IPS-NIHi11 (cell line): ENCODE results near the gene BSN.

Experiments used
- DNase-seq: peaks from one replicate; pipeline ENCODE4 v3.0.0; 2012; ENCODE audit warnings: mixed read lengths, low spot score

BSN gene

DNA sequence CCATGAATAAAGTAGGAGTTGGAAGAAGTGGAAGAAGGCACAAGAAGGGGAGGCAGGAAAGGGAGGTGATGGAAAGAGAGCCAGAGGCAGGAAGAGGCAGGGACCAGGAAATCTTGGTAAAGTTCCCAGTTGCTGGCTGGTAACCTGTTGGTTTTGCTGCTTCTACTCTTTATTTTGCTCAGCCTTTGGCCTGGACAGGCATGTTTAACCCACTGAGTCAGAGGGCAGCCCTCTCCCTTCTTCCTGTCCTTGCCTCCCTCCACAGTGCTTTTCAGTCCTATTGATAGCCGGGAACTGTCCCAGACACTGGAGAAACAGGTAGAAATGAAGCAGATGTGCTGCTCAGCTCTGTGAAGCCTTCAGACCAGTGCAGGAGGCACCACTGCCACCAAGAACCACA is 76.5 kb downstream of the BSN start:
- DNase-seq, result no peak

DNA sequence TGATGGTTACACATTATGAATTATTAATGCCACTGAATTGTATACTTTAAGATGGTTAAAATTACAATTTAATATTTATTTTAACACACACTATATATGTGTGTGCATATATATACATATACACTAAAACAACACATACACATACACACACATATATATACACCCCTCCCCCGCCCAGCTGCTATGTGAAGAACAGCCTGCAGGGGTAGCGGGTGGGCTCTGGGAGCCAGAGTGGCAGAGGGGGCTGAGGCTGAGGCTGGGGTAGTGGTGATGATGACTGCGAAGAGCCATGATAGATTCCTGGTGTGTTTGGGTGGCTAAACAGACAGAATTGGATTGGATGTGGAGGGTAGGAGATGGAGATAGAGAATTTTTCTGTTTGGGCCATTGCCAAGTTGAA is 80.5 kb downstream of the BSN start:
- DNase-seq, result peak; percentile 47

DNA sequence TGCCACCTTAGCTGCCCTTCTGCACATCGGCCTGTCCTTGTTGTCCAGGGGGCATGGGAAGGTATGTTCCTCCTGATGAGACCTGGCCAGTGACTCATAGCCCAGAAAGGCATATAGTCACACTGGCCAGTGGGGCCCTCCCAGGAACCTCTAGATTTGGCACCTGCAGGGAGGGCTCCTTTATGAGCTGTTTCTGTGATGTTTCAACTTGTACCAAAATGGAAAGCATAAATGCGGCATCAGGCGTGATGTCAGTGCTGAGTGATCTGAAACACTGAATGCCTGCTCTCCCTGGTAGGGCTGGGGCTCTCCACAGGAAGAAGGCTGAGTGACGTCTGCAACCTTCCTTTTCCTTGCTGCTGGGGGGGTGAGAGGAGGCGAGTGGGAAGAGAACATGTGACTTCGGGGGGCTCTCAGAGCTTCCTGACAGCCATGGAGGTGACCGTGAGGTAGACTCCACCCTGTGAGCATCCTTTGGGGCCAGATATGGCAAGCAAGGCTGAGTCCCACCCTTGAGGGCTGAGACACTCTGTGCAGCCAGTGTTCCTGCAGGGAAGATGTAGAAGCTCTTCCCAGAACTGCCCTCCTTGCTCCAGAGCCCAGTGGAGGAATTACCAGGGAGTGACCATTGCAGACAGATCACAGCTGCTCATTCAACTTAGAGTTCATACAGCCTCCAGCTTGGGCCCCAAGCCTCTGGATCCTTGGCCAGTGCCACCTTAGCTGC is 82.8 kb downstream of the BSN start:
- DNase-seq, result no peak

DNA sequence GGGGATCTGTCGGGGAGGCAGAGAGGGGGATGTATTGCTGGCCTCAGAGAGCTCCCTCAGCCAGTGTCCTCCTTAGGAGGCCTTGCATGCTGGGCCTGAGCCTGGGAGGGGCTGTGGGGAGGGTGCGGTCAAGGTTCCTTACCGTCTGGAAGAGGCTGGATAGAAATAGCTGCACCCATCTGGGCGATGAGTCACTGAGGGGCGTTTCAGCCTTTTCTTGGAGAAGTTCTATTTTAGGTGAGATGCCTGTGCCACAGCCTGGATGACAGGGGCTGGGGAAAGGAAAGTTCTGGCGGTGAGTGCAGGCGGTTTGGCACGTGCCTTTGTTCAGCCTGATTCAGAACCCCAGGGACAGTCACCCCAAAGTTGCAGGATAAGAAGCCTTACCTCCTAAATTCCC is 84.2 kb downstream of the BSN start:
- DNase-seq, result no peak

DNA sequence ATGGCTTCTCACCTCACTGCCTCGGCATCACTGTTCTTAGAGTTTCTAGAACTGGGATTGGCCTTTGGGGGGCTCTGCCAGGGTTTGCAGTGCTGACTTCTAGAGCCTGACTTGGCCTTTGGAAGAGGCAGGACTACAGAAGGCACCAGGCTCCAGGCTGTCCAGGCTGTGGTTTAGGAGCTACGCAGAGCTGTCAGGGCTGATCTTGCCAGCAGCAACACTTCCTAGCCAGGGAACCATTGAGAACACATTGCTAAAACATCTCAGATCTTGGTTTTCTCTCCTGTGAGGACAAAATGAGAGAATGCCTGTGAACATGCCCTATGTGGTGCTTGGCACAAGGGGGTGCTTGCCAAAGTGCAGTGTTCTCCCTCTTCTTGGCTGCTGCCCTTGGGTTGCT is 85.3 kb downstream of the BSN start:
- DNase-seq, result no peak

DNA sequence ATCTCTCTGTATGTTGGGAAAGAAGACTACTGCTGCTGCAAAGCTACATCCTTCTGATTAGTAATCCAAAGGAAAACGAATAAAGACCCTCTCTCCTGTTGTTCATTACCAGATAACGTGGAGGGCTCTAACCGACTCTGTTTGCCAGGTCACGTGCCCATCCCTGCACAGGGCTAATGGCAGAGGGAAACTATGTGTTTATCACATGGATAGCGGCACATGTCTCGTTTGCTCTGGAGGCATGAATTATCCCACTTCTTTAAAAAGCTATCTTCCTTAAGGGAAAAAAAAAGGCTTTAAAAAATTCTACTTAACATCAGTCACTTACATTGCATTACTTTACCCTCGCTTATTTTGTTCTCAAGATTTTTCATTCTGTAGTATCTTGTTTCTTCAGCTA is 87.0 kb downstream of the BSN start:
- no peak for DNase-seq

DNA sequence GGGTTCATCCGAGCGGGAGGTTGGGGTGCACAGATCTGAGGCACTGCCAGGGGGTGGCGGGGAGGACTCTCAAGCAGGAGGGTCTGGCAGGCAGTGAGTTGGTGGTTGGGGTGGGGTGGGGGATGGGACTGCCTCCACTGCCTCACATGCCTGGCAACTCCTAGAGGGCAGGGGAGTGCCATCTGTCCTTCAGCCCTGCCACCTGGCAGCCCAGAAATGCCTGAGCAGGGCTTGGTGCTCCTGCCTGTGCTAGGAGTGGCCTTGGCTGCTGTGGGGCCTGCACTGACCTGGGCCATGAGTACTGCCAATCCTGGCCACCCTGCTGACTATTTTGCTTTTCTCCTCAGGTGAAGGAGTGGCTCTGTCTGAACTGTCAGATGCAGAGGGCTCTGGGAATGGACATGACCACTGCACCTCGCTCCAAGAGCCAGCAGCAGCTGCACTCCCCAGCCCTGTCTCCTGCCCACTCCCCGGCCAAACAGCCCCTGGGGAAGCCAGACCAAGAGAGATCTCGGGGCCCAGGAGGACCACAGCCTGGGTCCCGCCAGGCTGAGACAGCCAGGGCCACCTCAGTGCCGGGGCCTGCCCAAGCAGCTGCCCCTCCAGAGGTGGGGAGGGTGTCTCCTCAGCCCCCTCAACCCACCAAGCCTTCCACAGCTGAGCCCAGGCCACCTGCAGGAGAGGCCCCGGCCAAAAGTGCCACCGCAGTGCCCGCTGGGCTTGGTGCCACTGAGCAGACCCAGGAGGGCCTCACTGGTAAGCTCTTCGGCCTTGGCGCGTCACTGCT is 87.8 kb downstream of the BSN start:
- no peak for DNase-seq

DNA sequence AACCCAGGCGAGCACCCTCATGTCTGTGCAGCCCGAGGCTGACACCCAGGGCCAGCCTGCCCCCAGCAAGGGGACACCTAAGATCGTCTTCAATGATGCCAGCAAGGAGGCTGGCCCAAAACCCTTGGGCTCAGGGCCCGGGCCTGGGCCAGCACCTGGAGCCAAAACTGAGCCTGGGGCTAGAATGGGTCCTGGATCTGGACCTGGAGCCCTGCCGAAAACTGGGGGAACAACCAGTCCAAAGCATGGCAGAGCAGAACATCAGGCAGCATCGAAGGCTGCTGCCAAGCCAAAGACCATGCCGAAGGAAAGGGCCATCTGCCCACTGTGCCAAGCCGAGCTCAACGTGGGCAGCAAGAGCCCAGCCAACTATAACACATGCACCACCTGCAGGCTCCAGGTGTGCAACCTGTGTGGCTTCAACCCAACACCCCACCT is 88.5 kb downstream of the BSN start:
- DNase-seq, result no peak

DNA sequence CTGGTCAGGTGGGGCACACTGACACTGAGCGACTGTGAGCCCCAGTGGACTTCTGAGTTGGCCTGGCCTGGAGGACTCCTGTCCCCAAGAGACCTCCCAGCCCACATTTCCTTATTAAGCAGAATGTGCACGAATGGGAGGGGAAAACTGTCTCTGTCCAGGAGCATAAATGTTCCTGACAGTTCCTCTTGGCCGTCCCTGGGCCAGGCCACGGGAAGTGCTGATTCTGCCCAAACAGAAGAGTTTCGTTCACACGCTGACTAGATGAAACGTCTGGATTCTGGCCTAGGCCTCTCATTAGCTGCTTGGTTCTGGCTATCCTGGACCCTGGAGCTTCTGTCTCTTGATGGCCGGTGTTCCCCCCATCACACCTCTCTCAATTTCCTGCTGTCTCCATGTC is 90.4 kb downstream of the BSN start:
- DNase-seq, result no peak

DNA sequence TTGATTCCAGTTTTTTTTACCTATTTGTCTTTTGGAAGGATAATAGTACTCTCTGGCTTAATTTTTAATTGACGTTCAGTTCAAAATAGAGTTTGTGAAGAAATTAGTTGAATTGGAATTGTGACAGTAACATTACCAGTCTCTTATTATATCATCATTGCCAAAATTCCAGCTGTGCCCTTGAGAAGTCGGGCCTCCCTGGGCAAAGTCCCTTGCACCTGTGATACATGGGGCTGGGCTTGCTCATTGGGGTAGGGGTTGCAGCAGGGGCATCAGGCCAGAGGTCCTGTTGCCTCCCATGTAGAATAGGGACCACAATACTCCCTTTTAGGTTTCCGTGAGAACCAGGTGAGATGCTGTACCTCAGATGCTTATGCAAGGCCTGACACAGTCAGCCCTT is 92.0 kb downstream of the BSN start:
- DNase-seq, result no peak

DNA sequence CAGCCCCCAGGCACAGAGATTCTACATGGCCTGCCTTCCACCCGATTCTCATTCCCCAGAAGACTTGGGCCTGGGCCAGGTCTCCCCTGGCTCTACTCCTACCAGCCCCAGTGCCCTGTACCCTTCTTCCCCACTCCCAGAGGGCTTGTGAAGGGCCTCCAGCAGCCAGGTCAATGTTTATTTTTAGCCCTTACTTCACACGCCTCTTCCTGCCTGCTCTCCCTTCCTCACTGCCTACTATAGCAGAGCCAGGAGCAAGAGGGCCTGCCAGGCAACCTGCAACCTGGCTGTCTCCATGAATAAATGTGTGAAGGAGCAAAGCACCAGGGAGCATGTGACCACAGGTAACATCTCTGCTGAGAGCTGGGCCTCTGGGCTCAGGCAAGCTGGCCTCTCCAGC is 93.5 kb downstream of the BSN start:
- no peak for DNase-seq

DNA sequence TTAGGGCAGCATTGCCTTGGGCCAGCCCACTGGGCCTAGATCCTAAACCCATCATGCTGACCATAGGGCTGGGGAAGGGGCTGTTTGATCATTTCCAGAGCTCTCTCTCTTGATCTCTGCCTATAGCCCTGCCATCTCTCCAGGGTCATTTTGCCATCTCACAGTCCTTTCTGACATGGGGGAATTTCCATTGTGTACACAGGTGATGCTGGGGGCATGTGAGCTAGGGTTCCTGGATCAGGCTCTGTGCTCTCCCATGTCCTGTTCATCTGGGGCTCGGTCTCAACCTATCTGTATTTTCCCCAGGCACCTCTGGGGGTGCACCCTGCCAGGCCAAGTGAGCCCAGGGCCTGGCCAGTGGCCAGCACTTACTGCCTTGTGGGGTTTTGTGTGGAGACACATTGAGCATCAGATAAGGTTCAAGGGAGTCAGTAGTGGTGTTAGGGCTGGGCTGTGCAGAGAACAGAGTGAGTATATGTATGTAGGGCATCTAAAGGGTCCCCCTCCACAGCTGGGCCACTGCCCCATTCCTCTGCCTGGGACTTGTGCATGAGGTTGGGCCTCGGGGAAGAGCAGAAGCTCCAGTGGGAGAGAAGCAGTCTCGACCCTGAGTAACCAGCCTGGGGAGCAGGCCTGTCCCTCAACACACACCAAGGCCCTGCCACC is 94.2 kb downstream of the BSN start:
- DNase-seq, result no peak

DNA sequence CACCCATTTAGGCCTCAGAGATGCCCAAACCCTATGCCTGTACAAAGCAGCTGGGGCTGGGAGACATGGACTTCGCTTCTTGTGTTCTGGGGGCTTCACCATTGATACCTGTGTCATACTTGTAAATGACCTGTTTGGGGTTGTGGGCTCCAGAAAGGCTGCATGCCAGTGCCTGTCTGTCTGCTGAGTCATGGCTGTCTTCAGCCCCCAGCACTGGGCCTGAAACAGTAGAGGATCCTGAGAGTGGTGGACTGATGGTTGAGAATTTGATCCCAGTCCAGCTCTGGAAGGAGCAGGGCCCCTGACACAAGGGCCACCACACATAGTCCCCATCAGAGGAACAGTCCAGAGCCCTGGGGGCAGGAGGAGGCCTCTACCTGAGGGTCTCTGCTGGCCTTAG is 95.3 kb downstream of the BSN start:
- DNase-seq, result no peak

DNA sequence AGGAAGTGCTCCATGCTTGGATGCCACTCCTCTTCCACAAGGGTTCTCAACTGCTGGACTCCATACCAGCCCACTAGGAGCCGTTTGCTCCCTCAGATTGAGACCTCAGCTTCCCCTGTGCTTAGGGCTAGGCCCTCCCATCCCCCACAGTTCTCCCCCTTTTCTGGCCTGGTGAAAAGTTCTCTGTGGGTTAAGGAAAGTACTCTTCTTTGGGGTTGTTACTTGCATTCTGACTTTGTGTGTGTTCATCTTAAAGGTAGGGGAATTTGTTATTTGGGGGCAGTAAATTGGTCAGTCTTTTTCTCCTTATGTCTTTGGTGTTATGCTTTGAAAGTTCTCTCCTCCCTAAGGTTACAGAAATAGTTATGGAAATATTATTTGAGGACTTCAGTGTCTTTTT is 95.9 kb downstream of the BSN start:
- no peak for DNase-seq

DNA sequence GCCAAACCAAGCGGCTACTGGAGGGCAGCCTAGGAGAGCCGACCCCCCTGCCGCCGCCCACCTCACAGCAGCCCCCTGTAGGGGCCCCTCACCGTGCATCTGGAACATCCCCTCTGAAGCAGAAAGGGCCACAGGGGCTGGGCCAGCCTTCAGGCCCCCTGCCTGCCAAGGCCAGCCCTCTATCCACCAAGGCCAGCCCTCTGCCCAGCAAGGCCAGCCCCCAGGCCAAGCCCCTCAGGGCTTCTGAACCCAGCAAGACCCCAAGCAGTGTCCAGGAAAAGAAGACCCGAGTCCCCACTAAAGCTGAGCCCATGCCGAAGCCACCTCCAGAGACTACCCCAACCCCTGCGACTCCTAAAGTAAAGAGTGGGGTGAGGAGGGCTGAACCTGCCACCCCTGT is 96.4 kb downstream of the BSN start:
- DNase-seq, result no peak

DNA sequence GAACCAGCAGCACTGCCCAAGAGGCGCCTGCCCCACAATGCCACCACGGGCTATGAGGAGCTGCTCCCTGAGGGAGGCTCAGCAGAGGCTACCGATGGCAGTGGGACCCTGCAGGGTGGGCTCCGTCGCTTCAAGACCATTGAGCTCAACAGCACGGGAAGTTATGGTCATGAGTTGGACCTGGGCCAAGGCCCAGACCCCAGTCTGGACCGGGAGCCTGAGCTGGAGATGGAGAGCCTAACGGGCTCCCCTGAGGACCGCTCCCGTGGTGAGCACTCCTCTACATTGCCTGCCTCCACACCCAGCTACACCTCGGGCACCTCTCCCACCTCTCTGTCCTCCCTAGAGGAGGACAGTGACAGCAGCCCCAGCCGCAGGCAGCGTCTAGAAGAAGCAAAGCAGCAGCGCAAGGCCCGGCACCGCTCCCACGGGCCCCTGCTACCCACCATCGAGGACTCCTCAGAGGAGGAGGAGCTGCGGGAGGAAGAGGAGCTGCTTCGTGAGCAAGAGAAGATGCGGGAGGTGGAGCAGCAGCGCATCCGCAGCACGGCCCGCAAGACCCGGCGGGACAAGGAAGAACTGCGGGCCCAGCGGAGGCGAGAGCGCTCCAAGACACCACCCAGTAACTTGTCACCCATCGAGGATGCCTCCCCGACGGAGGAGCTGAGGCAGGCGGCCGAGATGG is 98.1 kb downstream of the BSN start:
- DNase-seq, result no peak

DNA sequence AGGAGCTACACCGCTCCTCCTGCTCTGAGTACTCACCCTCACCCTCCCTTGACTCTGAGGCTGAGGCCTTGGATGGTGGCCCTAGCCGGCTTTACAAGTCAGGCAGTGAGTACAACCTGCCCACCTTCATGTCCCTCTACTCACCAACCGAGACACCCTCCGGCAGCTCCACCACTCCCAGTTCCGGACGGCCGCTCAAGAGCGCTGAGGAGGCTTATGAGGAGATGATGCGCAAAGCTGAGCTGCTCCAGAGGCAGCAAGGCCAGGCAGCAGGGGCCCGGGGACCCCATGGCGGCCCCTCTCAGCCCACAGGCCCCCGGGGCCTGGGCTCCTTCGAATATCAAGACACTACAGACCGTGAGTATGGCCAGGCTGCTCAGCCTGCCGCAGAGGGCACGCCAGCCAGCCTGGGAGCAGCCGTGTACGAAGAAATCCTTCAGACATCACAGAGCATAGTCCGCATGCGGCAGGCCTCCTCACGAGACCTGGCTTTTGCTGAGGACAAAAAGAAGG is 98.7 kb downstream of the BSN start:
- DNase-seq, result no peak

DNA sequence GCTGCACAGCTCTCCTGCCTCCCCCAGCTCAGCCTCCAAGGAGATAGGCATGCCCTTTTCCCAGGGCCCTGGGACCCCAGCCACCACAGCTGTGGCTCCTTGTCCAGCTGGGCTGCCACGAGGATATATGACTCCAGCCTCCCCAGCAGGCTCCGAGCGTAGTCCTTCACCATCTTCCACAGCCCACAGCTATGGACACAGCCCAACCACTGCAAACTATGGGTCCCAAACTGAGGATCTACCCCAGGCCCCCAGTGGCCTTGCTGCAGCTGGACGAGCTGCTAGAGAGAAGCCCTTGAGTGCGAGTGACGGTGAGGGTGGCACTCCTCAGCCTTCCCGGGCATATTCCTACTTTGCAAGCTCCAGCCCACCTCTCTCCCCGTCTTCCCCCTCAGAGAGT is 99.3 kb downstream of the BSN start:
- no peak for DNase-seq

DNA sequence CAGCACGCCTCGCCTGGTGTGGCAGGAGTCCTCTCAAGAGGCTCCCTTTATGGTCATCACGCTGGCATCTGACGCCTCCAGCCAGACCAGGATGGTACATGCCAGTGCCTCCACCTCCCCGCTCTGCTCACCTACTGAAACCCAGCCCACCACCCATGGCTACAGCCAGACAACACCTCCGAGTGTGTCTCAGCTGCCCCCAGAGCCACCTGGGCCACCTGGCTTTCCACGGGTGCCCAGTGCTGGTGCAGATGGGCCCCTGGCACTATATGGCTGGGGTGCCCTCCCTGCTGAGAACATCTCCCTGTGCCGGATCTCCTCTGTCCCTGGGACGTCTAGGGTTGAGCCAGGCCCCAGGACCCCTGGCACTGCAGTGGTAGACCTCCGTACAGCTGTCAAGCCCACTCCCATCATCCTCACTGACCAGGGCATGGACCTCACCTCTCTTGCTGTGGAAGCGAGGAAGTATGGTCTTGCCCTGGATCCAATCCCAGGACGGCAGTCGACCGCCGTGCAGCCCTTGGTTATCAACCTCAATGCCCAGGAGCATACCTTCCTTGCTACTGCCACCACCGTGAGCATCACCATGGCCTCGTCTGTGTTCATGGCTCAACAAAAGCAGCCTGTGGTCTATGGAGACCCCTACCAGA is 100.0 kb downstream of the BSN start:
- no peak for DNase-seq

DNA sequence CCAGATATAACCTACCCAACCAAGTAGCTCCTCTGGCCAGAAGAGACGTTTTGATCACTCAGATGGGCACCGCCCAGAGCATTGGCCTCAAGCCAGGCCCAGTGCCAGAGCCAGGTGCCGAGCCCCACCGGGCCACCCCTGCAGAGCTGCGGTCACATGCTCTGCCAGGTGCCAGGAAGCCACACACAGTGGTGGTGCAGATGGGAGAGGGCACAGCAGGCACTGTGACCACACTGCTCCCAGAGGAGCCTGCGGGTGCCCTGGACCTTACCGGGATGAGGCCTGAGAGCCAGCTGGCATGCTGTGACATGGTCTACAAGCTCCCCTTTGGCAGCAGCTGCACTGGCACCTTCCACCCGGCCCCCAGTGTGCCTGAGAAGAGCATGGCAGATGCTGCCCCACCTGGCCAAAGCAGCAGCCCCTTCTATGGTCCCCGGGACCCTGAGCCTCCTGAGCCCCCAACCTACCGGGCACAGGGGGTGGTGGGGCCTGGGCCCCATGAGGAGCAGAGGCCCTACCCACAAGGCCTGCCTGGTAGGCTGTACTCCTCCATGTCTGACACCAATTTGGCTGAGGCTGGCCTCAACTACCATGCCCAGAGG is 100.8 kb downstream of the BSN start:
- DNase-seq, result no peak

DNA sequence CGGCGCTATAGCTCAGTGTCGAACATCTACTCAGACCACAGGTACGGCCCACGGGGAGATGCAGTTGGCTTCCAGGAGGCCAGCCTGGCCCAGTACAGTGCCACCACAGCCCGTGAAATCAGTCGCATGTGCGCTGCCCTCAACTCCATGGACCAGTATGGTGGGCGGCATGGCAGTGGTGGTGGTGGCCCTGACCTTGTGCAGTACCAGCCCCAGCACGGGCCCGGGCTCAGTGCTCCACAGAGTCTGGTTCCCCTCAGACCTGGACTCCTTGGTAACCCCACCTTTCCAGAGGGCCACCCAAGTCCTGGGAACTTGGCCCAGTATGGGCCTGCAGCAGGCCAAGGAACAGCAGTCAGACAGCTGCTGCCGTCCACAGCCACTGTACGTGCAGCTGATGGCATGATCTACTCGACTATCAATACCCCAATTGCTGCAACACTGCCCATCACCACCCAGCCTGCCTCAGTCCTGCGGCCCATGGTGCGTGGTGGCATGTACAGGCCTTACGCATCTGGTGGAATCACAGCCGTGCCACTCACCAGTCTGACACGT is 101.5 kb downstream of the BSN start:
- DNase-seq, result no peak
